Muscle of arm (tissue), 12 donors: ENCODE measurements around the gene MPND. TPM values are rescaled to one million over a fixed set of nuclear protein-coding genes. Genes with fewer than 3 reads are reported as not detected.

ENCODE experiments used
- DNase-seq: peaks from one replicate; pipeline ENCODE4 v3.0.0-alpha.2; 2013
- polyA plus RNA-seq, 12 donors: library from polyadenylated mRNA; unstranded; fragments of 120-200 nt; gene quantifications; one replicate each; pipeline ENCODE4 v1.2.1, GENCODE V29; 2013; ENCODE audit not compliant: insufficient read length in 12 of 12

Gene MPND
- polyA plus RNA-seq, 12 donors, result 11.4 to 18.5 (median 13.2) TPM; not detected in 2

GRCh38 chr19:4365341-4365740, 22.0 kb downstream of the MPND start:
- no peak for DNase-seq

GRCh38 chr19:4365791-4366665, 22.7 kb downstream of the MPND start:
- DNase-seq, result no peak

- no peak for DNase-seq
Measured at GRCh38 chr19:4366666-4367335, 23.4 kb downstream of the MPND start.

GRCh38 chr19:4367336-4367723, 24.0 kb downstream of the MPND start:
- no peak for DNase-seq

GRCh38 chr19:4367781-4368127, 24.4 kb downstream of the MPND start:
- no peak for DNase-seq

- no peak for DNase-seq
Measured at GRCh38 chr19:4368128-4368820, 24.9 kb downstream of the MPND start.

GRCh38 chr19:4369109-4369887, 25.9 kb downstream of the MPND start:
- no peak for DNase-seq

- no peak for DNase-seq
Measured at GRCh38 chr19:4369888-4370260, 26.5 kb downstream of the MPND start.

- no peak for DNase-seq
Measured at GRCh38 chr19:4370418-4371041, 27.2 kb downstream of the MPND start.

- no peak for DNase-seq
Measured at GRCh38 chr19:4371247-4372164, 28.1 kb downstream of the MPND start.

GRCh38 chr19:4372165-4373012, 29.0 kb downstream of the MPND start:
- DNase-seq, result no peak

- DNase-seq, result no peak
Measured at GRCh38 chr19:4373013-4373367, 29.6 kb downstream of the MPND start.

- no peak for DNase-seq
Measured at GRCh38 chr19:4373601-4374497, 30.5 kb downstream of the MPND start.

- DNase-seq, result no peak
Measured at GRCh38 chr19:4374498-4375163, 31.3 kb downstream of the MPND start.

- no peak for DNase-seq
Measured at GRCh38 chr19:4375164-4376027, 32.0 kb downstream of the MPND start.

GRCh38 chr19:4376028-4376670, 32.8 kb downstream of the MPND start:
- no peak for DNase-seq
